NCI-H2227 (cell line): ENCODE results near the gene DMPK.

Source experiments
- DNase-seq: peaks from one replicate; lab custom pipeline; 2025; ENCODE audit not compliant: unreplicated experiment; lab: John Stamatoyannopoulos, UW

DMPK gene

GRCh38 chr19:45770192-45771101 is 11.8 kb downstream of the DMPK start:
- peak; percentile 94 for DNase-seq

DNA sequence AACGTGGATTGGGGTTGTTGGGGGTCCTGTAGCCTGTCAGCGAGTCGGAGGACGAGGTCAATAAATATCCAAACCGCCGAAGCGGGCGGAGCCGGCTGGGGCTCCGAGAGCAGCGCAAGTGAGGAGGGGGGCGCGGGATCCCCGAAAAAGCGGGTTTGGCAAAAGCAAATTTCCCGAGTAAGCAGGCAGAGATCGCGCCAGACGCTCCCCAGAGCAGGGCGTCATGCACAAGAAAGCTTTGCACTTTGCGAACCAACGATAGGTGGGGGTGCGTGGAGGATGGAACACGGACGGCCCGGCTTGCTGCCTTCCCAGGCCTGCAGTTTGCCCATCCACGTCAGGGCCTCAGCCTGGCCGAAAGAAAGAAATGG is 12.5 kb downstream of the DMPK start:
- peak; percentile 61 for DNase-seq

DNA sequence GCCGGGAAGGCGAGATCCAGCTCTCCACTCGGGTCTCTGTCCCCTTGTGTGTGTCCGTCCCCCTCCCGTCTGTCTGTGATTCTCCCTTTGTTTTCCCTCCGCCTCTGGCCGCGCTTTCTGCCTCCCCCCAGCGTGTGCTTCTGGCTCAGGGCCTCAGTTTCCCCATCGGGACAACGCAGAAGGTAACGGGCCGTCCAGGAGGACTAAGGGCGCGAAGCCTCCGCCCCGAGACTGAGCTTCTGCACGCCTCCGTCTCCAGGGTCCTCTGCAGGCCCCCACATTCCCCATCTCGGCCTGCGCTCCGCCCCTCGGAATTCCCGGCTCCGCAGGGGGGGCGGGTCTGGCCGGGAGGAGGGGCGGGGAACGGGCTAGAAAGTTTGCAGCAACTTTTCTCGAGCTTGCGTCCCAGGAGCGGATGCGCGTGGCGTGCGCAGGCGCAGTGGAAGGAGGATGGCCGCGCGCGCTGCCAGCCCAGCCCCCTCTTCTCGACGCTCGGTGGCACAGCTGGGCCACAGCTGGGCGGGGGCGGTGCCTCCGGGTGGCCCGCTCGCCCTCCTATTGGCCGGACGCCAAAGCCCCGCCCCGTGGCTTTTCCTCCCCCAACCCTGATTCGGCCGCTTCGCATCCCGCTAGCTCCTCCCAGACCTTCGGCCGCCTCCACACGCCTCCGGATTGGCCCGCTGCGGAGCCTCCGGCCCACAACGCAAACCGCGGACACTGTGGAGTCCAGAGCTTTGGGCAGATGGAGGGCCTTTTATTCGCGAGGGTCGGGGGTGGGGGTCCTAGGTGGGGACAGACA is 13.1 kb downstream of the DMPK start, which contains the start of gene SIX5:
SIX5 (minus strand) TSS at position 269 of the 799 bp plus-strand sequence. CDS start 408 bp downstream, outside the sequence.
- DNase-seq = peak; percentile 96

- DNase-seq = no peak
Observed at GRCh38 chr19:45768655-45768983, 13.7 kb downstream of the DMPK start.

- peak; percentile 65 for DNase-seq
Observed at GRCh38 chr19:45767881-45768654, 14.2 kb downstream of the DMPK start.

- no peak for DNase-seq
Observed at GRCh38 chr19:45767410-45767880, 14.8 kb downstream of the DMPK start.

- DNase-seq = no peak
Observed at GRCh38 chr19:45766869-45767346, 15.4 kb downstream of the DMPK start.

- DNase-seq = no peak
Observed at GRCh38 chr19:45766296-45766868, 15.9 kb downstream of the DMPK start.

DNA sequence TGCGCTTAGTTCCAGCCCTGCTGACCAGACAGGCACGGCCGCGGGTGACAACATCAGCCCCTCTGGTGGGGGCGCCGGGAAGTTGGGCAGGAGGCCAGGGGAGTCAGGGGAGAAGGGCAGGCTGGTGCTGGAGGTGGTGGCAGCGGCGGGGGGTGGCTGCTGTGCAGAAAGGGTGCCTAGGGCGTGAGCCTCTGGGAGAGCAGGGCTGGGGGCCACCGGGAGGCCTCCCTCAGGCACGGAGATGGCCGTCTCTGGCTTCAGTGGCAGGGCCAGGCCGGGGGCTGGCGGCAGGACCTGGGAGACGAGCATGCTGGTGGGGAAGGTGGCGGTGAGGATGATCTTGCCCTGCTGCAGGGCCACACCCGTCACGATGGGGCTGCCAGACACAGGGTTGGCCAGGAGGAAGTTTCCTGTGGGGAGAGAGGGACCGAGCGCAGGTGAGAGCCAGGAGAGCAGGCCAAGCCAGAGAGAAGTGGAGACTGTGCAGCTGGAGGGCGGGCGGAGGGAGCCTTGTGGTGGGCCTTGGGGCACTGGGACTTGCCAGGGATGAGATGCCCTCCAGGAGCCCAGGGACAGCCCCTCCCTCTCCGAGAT is 16.5 kb downstream of the DMPK start:
- no peak for DNase-seq

DNA sequence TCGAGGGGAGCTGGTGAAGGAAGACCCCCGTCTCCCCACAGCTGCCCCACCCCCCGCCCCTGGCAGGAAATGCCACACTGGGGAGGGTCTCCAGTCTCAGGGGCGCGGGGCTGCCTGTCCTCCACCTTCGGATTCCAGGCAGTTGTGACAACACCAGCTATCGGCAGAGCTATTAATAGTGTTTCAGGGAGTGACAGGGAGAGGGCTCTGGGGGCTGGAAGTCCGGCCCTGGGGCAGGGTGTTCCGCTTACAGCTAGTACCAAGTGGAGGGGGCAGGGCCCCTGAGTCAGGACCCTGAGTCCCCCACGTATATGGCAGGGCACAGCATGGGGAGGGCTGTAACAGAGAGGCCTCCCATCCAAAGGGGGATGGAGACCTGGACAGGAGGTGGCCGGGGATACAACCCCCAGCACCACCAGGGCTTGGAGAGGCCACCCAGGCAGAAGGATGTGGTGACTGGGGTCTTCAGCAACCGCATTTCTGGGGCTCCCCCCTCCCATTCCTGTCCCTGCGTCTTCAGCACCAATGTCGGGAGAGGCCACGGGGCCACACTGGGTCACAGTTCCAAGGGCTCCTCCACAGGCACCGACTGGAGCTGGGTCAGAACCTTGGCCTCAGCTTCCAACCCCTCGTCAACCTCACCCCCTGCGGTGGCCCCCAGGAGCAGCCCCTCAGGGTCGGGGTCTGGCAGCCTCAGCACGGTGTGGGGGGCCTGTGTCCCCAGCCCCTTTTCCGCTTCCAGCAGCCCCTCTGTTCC is 17.2 kb downstream of the DMPK start:
- DNase-seq = no peak

GRCh38 chr19:45764475-45764874 is 17.8 kb downstream of the DMPK start:
- DNase-seq = no peak

DNA sequence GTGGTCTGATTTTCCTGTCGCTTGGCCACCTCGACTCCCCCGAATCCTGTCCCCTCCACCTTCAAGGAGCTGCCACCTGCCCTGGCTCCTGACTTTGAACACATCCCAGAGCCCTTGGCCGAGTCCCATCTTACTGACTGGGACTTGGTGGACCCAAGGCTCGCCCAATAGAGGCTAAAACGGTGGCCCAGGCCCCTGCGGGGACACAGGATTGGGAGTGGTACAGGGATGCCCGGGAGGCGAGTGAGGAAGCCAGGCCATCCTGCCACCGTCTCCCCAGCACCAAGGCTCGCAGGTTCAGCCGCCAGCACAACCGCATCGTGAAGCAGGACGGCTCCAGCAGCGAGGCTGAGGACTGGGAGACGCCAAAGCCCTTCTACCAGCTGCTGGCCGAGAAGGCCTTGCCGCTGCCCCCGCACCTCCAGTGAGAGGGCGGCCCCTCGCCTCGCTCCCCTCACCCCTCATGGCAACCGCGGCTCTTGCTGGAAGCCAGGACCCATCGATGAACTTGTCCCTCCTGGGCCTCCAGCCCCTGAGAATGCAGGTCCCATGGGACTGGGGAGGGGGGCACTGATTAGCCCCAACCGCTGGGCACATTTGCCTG is 18.5 kb downstream of the DMPK start:
- no peak for DNase-seq

DNA sequence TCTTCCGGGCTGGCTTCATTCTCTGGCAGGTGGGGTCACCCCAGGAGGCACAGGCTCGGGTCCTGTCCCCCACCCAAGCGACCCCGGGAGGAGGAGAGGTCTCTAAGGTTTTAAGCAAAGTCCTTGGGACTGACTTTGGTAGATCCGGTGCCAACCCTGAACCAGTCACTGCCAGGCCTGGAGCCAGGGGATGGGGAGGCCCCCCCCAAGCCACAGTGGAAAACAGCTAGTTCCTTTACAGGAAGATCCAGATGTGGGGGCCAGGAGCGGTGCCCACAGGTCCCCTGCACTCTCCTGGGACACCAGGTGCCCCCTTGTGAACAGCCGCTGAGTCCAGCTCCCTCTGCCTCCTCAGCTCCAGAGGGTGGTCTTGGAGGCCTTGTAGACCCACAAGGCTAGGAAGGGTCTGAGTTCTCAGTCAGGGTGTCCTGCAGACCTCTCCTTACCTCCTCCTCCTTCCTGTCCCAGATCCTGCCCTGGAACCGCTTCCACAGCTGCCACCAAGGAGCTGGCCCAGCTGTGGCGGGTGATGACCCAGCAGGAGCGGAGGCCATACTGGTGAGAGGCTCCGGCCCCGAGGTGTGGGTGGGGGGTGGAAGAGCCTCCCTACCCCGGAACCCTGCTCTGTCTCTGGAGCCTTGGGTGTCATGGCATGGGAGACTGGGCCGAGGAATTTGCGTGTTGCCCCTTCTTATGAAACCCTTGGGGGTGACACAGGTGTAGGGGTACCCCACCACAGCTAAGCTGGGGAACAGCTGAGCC is 19.2 kb downstream of the DMPK start:
- DNase-seq = no peak

- DNase-seq = no peak
Observed at GRCh38 chr19:45761714-45762113, 20.6 kb downstream of the DMPK start.

DNA sequence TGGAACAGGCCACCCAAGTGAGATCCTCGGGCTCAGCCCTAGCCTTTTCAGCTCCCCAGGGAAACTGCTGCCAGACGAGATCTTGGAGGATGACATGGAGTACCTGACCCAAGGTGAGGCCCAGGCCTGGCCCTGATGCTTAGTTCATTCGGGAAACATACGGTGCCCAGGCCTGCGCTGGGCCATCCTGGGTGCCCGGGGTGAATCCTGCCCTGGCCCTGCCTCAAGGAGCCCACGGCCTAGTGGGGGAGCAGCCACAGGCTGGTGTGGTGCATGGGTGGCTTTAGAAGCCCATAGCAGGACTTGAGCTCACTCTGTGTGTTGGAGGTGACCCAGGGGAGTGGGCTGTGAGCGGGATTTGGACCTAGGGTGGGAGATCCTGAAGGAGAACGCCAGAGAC is 23.4 kb downstream of the DMPK start:
- DNase-seq = no peak

- no peak for DNase-seq
Observed at GRCh38 chr19:45757695-45758094, 24.6 kb downstream of the DMPK start.

DNA sequence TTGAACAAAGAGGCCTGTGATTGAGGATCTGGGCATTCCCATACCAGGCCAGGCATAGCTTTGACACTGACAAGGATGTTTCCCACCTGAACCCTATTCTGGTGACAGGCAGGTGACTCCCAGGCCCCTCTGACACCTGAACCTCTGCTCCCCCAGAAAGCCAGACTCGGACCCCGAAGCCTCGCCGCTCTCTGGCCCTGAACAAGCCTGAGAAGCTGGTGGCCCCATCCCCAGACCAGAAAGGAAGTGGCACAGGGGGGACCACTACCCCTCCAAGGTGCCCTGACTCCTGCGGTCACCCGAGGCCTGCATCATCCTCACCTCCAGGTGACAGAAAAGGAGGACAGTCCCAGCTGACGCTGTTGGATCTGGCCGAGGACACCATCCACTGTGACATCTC is 28.0 kb downstream of the DMPK start:
- no peak for DNase-seq

DNA sequence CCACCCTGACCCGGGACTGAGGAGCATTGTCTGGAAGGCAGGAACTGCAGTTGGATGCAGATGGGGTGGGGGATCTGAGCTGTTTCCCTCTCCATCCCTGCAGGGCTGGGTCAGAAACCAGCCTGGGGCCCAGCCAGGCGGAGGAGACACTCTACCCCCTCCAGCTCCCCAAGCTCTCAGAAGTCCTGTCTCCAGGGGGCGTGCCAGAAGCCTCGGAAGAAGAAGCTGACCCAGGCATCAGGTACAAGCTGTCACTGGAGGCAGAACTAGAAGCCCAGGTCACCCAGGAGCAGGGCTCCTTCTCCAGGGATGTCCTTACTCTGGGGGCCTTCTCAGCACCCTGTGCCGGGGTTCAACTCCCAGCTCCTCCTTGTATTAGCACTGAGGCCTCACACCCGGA is 28.7 kb downstream of the DMPK start:
- DNase-seq = no peak

GRCh38 chr19:45752639-45753038 is 29.7 kb downstream of the DMPK start:
- no peak for DNase-seq
